ENCODE results near the gene PAXIP1.
"Not testable (repeated sequence)": the region's sequence is repeated elsewhere in the genome, so short reads cannot be mapped to it uniquely, and the experiment has no call there.

PAXIP1 gene

DNA sequence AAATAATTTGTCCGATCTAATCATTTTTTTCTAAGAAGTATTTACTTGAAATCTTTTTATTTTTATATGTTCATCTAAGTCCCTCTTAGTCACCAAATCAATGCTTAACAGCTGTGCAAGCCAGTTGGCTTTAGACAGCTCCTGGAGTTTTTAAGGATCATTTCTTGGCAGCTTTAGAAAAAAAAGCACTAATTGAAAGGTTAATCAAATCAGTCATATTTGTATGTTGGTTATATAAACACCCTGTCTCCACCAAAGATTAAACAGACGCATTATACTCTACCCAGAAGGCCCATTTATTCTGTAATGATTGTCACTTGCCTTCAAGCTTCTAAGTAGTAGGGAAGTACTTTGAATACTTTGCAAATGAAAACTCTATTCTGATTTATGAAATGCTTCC, 60.2 kb downstream of the PAXIP1 start:
- ATAC-seq (no peak), DNase-seq (ENCODE audit: low spot score in 2 of 2) (no peak)
- peak overlapping the region; percentile 10 for H3K27ac Mint-ChIP-seq
- H3K4me1 Mint-ChIP-seq: no peaks in the 10 kb centered on the region
- H3K9me3 Mint-ChIP-seq: no peaks in the 10 kb centered on the region
- H3K36me3 Mint-ChIP-seq: peaks cover 53% of the 10 kb centered on the region
- H3K4me3 Mint-ChIP-seq: no peak overlapping the region

DNA sequence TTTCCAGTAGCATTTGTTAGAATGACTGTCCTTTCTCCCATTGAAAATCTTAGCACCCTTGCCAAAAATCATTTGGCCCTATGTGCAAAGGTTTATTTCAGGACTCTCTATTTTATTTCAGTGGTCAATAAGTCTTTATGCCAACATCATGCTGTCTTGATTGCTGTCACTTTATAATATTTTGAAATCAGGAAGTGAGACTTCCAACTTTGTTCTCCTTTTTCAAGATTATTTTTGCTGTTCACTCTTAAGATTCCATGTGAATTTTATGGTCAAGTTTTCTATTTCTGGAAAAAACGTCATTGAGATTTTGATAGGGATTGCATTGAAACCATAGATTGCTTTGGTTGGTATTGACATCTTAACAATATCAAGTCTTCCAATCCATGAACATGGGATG, 65.1 kb downstream of the PAXIP1 start:
- DNase-seq (ENCODE audit: low spot score in 2 of 2) (no peak), ATAC-seq (no peak)
- no peaks in the 10 kb centered on the region for H3K4me1 Mint-ChIP-seq
- H3K27ac Mint-ChIP-seq: no peak overlapping the region
- H3K36me3 Mint-ChIP-seq: peaks cover 5% of the 10 kb centered on the region
- no peak overlapping the region for H3K4me3 Mint-ChIP-seq
- peaks cover 3% of the 10 kb centered on the region for H3K9me3 Mint-ChIP-seq

DNA sequence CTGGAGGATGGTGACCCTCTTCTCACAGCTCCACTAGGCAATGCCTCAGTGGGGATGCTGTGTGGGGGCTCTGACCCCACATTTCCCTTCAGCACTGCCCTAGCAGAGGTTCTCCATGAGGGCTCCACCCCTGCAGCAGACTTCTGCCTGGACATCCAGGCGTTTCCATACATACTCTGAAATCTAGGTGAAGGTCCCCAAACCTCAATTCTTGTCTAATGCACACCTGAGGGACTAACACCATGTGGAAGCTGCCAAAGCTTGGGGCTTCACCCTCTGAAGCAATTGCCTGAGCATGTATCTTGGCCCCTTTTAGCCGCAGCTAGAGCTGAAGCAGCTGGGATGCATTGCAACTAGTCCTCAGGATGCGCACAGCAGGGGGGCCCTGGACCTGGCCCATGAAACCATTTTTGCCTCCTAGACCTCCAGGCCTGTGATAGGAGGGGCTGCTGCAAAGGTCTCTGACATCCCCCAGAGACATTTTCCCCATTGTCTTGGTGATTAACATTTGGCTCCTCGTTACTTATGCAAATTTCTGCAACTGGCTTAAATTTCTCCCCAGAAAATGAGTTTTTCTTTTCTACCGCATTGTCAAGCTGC, 68.5 kb downstream of the PAXIP1 start:
- not testable (repeated sequence) for H3K4me3 Mint-ChIP-seq; H3K9me3 Mint-ChIP-seq; H3K36me3 Mint-ChIP-seq; ATAC-seq; H3K4me1 Mint-ChIP-seq; DNase-seq (ENCODE audit: low spot score in 2 of 2); H3K27ac Mint-ChIP-seq

DNA sequence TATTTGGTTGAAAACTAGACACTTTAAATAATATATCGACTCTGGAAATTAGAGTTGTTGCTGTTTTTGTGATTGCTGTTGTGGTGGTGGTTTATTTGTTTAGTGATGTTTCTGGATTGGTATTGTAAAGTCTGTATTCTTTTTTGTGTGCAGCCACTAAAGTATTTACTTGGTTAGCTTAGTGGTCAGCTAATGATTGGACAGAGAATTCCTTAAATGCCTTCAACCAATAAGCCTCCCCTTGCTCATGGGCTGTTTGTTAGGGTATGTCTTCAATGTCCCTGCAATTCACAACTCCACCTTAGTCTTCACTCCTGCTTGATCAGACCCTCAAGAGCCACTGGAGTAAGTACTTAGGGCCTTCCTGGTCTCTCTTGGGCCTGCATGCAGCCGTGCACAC, 71.0 kb downstream of the PAXIP1 start:
- DNase-seq (ENCODE audit: low spot score in 2 of 2) (peak in 1 of 2 donors; percentile 13), ATAC-seq (no peak)
- H3K36me3 Mint-ChIP-seq: no peaks in the 10 kb centered on the region
- peaks cover 3% of the 10 kb centered on the region for H3K9me3 Mint-ChIP-seq
- no peak overlapping the region for H3K4me3 Mint-ChIP-seq
- H3K27ac Mint-ChIP-seq: no peak overlapping the region
- peaks cover 19% of the 10 kb centered on the region for H3K4me1 Mint-ChIP-seq

DNA sequence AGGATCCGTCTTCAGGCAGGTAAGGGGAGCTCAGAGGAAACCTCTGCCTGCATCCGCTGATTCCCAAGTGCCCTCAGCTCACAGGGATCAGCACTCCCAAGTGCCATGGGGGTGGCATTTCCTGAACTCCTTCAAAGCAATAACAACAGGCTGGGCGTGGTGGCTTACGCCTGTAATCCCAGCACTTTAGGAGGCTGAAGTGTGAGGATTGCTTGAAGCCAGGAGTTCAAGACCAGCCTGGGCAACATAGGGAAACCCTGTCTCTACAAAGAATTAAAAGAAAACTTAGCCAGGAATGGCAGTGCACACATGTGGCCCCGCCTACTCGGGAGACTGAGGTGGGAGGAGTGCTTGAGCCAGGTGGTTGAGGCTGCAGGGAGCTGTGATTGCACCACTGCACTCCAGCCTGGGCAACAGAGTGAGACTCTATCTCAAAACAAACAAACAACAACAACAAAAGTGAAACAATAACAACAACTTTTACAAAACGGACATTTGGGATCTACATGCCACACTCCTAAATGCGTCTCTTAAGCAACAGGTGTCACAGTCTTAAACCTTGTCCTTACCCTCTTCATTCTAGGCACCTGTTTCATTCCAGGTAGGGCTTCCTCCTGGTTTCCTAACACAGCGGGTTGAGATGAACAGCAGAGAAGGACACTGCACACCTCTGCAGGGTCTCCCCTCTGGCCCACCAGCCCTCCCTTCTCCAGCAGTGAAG, 73.8 kb downstream of the PAXIP1 start:
- H3K36me3 Mint-ChIP-seq: no peaks in the 10 kb centered on the region
- H3K9me3 Mint-ChIP-seq: no peaks in the 10 kb centered on the region
- ATAC-seq (no peak), DNase-seq (ENCODE audit: low spot score in 2 of 2) (no peak)
- H3K27ac Mint-ChIP-seq: peak overlapping the region; percentile 93
- peaks cover 19% of the 10 kb centered on the region for H3K4me1 Mint-ChIP-seq
- peak overlapping the region; percentile 92 for H3K4me3 Mint-ChIP-seq

DNA sequence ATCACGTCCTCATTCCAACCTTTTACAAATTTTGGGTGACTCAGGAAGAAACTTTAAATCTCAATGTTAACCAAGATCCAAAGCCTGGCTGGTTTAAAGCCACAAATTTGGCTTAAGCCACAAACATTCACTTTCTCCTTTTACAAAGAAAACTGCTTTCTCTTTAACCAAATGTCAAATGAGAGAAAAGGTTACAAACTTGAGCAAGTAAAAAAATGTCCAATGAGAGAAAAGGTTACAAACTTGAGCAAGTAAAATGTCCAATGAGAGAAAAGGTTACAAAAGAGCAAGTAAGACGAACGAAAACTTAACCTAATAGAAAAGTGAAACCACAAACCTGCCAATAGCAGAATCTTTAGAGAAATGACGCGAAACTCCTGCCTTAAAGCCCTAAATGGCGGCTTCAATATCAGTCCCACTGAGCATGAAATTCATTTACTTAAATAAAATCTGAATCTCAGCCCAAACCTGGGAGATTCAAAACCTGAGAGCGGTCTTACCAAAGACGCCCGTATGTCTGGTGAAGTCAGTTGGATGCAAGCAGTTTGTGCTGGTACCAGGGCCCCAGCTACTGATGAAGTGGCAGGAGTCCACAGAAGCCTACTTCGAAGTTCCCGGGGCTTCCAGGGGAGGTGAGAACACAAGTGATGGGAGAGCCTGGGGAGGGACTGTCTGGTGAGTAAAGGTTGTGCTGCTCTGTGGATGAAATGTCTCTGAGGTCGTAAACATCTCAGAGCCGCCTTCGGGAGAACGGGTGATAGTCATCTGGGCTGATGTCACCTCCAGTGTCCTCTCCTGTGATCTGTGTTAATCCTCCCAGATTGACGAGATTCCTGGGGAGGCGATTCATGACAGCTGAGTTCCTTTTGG, 74.6 kb downstream of the PAXIP1 start:
- Mint-ChIP-seq H3K27ac (peak overlapping the region; percentile 93), H3K4me1 (peaks cover 19% of the 10 kb centered on the region), H3K9me3 (no peaks in the 10 kb centered on the region), H3K4me3 (peak overlapping the region; percentile 92), H3K36me3 (no peaks in the 10 kb centered on the region)
- DNase-seq (ENCODE audit: low spot score in 2 of 2) (peak; percentile 24 to 73), ATAC-seq (peak; percentile 79)

DNA sequence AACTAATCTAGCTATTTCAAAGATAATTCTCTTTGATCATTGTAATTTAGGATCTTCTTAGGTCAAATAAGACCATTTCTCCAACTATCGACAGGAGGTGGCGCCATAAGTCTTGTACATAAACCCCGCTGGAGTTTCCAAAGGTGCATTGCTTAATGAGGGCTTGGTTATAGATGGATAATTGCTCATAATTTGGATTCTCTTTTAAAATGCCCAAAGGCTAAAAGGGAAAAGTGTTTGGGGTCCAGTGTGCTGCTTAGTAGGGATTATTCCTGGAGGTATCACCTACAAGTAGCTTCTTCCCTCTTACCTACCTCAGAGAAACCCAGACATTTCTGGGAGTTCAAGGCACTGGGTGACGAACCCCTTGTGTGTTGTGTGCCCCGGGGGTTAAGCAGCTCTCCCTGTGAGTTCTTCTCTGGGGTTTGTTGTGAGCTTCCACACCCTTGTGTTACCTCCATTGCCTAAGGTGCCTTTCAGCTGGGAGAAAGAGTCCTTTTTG, 75.2 kb downstream of the PAXIP1 start:
- H3K4me1 Mint-ChIP-seq: peaks cover 19% of the 10 kb centered on the region
- peak overlapping the region; percentile 92 for H3K4me3 Mint-ChIP-seq
- H3K9me3 Mint-ChIP-seq: no peaks in the 10 kb centered on the region
- peak overlapping the region; percentile 93 for H3K27ac Mint-ChIP-seq
- DNase-seq (ENCODE audit: low spot score in 2 of 2) (peak; percentile 61 to 81), ATAC-seq (peak; percentile 68)
- no peaks in the 10 kb centered on the region for H3K36me3 Mint-ChIP-seq

DNA sequence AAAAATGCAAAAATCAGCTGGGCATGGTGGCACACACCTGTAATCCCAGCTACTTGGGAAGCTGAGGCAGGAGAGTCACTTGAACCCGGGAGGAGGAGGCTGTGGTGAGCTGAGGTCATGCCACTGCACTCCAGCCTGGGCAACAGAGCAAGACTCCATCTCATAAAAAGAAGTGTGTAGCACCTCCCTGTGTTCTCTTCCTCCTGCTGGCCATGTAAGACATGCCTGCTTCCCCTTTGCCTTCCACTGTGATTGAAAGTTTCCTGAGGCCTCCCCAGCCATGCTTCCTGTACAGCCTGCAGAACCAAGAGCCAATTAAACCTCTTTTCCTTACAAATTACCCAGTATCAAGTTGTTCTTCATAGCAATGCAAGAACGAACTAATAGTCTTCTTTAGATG, 80.5 kb downstream of the PAXIP1 start:
- not testable (repeated sequence) for H3K4me3 Mint-ChIP-seq; H3K9me3 Mint-ChIP-seq; H3K36me3 Mint-ChIP-seq; H3K4me1 Mint-ChIP-seq; DNase-seq (ENCODE audit: low spot score in 2 of 2); ATAC-seq; H3K27ac Mint-ChIP-seq

DNA sequence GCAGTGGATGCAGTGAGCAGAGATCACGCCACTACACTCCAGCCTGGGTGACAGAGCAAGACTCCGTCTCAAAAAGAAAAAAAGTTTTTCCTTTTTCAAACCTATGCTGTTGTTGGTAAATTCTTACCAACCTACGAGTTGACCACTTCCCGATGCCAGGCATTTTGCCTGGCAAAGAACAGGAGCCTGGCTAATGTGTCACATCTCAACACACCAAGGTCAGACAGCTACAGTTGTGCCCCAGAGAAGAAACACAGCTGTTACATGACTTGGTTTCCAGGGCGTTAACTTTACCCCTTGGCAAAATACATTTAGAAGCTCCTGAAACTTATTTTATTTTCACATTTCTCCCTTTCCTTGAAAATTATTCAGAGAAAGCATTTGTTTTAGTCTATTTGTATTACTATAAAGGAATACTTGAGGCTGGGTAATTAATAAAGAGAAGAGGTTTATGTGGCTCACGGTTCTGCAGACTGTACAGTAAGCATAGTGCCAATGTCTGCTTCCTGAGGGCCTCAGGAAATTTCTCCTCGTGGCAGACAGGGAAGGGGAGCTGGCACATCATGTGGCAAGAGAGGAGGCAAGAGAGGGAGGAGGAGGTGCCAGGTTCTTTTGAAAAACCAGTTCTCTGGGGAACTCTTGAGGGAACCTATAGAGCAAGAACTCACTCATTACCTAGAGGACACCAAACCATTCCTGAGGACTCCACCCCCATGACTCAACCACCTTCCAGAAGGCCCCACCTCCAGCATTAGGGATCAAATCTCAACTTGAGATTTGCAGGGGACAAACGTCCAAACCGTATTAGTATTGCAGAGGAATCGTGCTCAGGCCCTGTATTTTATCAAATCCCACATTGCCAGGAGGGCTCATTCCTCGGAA, 83.3 kb downstream of the PAXIP1 start:
- H3K27ac Mint-ChIP-seq: no peak overlapping the region
- H3K4me3 Mint-ChIP-seq: no peak overlapping the region
- no peaks in the 10 kb centered on the region for H3K4me1 Mint-ChIP-seq
- no peaks in the 10 kb centered on the region for H3K36me3 Mint-ChIP-seq
- ATAC-seq: no peak
- DNase-seq (ENCODE audit: low spot score in 2 of 2): no peak
- H3K9me3 Mint-ChIP-seq: no peaks in the 10 kb centered on the region

DNA sequence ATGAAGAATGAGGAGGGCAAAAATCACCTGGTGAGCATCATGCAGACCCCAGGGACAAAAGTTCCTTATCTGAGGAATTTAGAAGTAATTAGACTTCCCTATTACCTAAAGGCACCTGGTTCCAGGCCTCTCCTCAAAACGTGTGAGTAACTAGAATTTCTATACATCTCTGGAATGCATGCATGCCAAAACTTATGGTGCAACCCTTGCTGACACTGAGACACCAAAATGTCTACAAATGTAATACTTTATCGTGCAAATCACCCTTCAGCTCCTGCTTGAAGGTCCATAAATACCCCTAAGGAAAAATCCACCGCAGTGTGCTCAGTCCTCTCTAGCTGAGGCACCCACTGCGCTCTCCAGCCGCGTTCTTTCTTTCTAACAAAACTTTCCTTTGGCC, 84.2 kb downstream of the PAXIP1 start:
- H3K27ac Mint-ChIP-seq: no peak overlapping the region
- no peaks in the 10 kb centered on the region for H3K36me3 Mint-ChIP-seq
- no peaks in the 10 kb centered on the region for H3K9me3 Mint-ChIP-seq

DNA sequence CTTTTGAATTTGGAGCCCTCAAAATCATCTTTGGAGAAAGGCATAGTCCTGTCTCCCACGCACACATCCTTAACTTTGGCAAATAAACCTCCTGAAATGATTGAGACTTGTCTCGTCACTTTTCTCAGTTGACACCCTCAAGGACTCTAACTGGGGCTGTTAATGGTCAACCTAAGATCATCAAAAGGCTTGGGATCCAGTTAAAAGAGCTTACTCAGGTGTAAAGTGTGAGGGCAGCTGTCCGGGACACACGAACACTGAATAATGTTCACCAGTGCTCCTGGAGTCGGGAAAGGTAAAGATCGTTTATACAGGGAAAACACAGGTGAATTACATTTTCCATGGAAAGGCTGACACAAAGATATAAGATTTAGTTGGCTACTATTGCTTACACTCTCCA, 84.7 kb downstream of the PAXIP1 start:
- Mint-ChIP-seq H3K4me3 (no peak overlapping the region), H3K9me3 (no peaks in the 10 kb centered on the region)

More for the DNA sequence above, 84.2 kb downstream of the PAXIP1 start:
- no peak for DNase-seq (ENCODE audit: low spot score in 2 of 2)
- ATAC-seq: no peak
- peaks cover 3% of the 10 kb centered on the region for H3K4me1 Mint-ChIP-seq
- H3K4me3 Mint-ChIP-seq: no peak overlapping the region

DNA sequence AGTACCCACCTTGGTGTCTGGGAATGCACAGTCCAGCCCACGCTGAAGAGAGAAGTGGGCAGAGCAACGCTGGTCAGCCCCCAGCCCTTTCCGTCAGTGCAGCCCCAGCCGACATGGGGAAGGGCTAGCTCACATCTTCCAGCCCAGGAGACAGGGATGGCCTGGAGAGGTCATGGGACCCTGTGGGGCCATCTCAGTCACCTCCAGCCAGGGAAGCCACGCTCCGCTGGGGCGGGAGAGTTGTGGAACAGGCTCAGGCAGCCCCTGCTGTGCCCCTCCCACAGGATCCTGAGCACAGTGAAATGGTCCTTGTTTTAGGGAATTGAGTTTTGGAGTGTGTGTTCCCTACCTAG, 85.1 kb downstream of the PAXIP1 start:
- no peaks in the 10 kb centered on the region for H3K9me3 Mint-ChIP-seq

More for the DNA sequence above, 84.7 kb downstream of the PAXIP1 start:
- H3K4me1 Mint-ChIP-seq: peaks cover 6% of the 10 kb centered on the region
- no peak overlapping the region for H3K27ac Mint-ChIP-seq
- no peaks in the 10 kb centered on the region for H3K36me3 Mint-ChIP-seq
- no peak for ATAC-seq
- DNase-seq (ENCODE audit: low spot score in 2 of 2): no peak

DNA sequence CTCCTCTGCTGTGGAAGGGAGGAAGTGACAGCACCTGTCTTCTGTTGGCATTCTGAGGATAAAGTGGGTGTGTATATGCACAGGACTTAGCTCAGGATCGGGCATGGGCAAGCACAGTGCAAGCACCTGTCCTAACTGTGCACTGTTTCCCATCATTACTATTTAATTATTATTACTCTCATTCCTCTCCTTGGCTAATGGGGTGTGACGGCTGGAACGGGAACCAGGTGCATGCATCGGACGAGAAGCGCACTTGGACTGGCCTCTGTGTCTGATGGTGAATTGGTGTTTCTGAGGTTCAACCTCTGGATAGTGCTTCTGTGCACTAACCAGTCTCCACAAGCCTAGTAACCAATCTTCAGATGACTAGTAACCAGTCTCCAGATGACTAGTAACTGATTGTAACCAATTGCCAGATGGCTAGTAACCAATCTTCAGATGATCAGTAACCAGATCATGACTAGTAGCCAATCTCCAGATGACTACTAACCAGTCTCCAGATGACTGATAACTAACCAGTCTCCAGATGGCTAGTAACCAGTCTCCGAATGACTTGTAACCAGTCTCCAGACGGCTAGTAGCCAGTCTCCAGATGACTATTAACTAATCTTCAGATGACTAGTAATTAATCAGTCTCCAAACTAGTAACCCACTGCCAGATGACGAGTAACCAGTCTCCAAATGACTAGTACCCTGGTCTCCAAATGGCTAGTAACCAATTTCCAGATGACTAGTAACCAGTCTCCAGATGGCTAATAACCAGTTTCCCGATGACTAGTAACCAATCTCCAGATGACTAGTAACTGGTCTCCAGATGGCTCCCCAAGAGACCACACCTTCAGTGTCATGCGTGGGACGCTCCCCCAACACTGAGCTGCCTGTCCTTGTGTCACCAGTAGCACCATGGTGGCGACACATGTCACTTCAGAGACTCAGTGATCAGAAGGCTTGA, 85.8 kb downstream of the PAXIP1 start:
- DNase-seq (ENCODE audit: low spot score in 2 of 2) (no peak), ATAC-seq (no peak)
- no peaks in the 10 kb centered on the region for H3K9me3 Mint-ChIP-seq
- peaks cover 6% of the 10 kb centered on the region for H3K4me1 Mint-ChIP-seq
- no peaks in the 10 kb centered on the region for H3K36me3 Mint-ChIP-seq
- no peak overlapping the region for H3K27ac Mint-ChIP-seq
- H3K4me3 Mint-ChIP-seq: no peak overlapping the region

More for the DNA sequence above, 85.1 kb downstream of the PAXIP1 start:
- Mint-ChIP-seq H3K4me1 (peaks cover 6% of the 10 kb centered on the region), H3K36me3 (no peaks in the 10 kb centered on the region), H3K27ac (no peak overlapping the region), H3K4me3 (no peak overlapping the region)
- DNase-seq (ENCODE audit: low spot score in 2 of 2): no peak
- no peak for ATAC-seq

DNA sequence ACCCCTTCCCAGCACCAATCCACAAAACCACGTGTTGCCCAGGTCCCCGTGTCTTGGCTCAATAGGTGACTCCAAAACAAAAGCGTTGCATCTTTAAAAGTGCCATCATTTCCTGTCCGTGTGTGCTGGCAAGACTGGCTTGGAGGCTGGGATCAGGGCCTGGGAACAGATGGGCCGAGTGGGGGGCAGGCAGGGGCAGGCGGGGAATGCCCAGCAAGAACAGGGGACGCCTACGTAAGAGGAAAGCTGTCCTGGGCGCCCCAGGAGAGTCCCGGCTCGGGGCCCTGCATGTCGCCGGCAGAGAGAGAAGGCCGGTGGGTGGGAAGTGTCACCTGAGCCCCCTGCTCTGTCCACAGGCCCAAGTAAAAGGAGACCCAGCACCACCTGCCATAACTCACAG, 86.5 kb downstream of the PAXIP1 start:
- no peak overlapping the region for H3K27ac Mint-ChIP-seq
- no peak for ATAC-seq
- no peak for DNase-seq (ENCODE audit: low spot score in 2 of 2)
- H3K4me1 Mint-ChIP-seq: peaks cover 6% of the 10 kb centered on the region
- H3K4me3 Mint-ChIP-seq: no peak overlapping the region
- H3K9me3 Mint-ChIP-seq: peaks cover under 1% of the 10 kb centered on the region
- no peaks in the 10 kb centered on the region for H3K36me3 Mint-ChIP-seq

All from stimulated activated effector memory CD8-positive, alpha-beta T cell treated with anti-CD3 and anti-CD28 coated beads, Interleukin-12 subunit alpha, Interleukin-12 subunit beta, amount 100 ng/mL, for 72 hours (primary cell).